ENCODE measurements around the gene SLC8A1. TPM values are rescaled to one million over a fixed set of nuclear protein-coding genes. Genes with fewer than 3 reads are reported as not detected.

Gene SLC8A1
- total RNA-seq, 1 donor from 2014 or later = 34.8 TPM

DNA sequence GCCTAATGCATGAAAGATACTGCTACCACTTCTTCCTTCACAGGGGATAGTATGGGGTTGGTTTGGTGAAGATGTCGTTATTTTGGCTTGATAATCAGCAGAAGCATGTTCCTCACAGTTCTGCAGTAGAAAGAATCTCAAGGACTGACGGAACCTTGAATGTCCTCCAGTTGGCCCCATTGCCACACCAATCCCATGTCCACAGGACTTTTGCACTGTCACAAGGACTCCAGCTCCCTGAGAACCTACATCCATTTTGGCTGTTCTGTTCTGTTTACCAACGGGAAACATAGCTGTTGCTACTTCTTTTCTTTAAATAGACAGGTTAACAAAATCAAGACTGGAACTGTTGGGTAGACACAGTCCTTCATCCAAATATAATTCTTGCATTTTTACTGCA, 270.0 kb downstream of the SLC8A1 start:
- no peaks in the 10 kb centered on the region for H3K79me2 ChIP-seq (ENCODE audit: insufficient read depth, low read length)
- DNase-seq (ENCODE audit: low read depth) (no peak), FAIRE-seq (no peak)
- no peaks in the 10 kb centered on the region for H4K20me1 ChIP-seq (ENCODE audit: insufficient read depth, low read length)
- no peaks in the 10 kb centered on the region for H3K9me3 ChIP-seq (ENCODE audit: insufficient read depth, low read depth, low read length)
- H3K4me1 ChIP-seq (ENCODE audit: insufficient read depth, low read length) = no peaks in the 10 kb centered on the region
- TF ChIP-seq, protein P1, sequence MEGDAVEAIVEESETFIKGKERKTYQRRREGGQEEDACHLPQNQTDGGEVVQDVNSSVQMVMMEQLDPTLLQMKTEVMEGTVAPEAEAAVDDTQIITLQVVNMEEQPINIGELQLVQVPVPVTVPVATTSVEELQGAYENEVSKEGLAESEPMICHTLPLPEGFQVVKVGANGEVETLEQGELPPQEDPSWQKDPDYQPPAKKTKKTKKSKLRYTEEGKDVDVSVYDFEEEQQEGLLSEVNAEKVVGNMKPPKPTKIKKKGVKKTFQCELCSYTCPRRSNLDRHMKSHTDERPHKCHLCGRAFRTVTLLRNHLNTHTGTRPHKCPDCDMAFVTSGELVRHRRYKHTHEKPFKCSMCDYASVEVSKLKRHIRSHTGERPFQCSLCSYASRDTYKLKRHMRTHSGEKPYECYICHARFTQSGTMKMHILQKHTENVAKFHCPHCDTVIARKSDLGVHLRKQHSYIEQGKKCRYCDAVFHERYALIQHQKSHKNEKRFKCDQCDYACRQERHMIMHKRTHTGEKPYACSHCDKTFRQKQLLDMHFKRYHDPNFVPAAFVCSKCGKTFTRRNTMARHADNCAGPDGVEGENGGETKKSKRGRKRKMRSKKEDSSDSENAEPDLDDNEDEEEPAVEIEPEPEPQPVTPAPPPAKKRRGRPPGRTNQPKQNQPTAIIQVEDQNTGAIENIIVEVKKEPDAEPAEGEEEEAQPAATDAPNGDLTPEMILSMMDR (IDR thresholded peaks at IDR 0.05; ENCODE audit: insufficient read depth, low read depth, low read length) = no peak
- no peak for TF ChIP-seq EZH2 (IDR thresholded peaks at IDR 0.05; ENCODE audit: insufficient read depth, low read length)
- no peaks in the 10 kb centered on the region for H3K36me3 Mint-ChIP-seq (ENCODE audit: low read depth, unreplicated experiment)
- H3K27me3 ChIP-seq (ENCODE audit: insufficient read depth, low read length) = no peaks in the 10 kb centered on the region
- H3K27ac Mint-ChIP-seq (ENCODE audit: unreplicated experiment) = no peak overlapping the region
- H3K27ac ChIP-seq (ENCODE audit: low read depth, low read length) = no peak overlapping the region
- no peak overlapping the region for H3K4me2 ChIP-seq (ENCODE audit: low read length)
- H3K4me1 Mint-ChIP-seq (ENCODE audit: low read depth, unreplicated experiment) = no peaks in the 10 kb centered on the region
- no peaks in the 10 kb centered on the region for H3K9me3 Mint-ChIP-seq (ENCODE audit: unreplicated experiment)
- H3K27me3 Mint-ChIP-seq (ENCODE audit: low read depth, unreplicated experiment) = no peaks in the 10 kb centered on the region
- H3K4me3 ChIP-seq (ENCODE audit: insufficient read depth, low read depth, low read length) = no peak overlapping the region
- H3K9ac ChIP-seq (ENCODE audit: low read length) = no peak overlapping the region
- no peak overlapping the region for H3K4me3 Mint-ChIP-seq (ENCODE audit: unreplicated experiment)
- H3K36me3 ChIP-seq (ENCODE audit: insufficient read depth, low read length) = no peaks in the 10 kb centered on the region
- H2AFZ ChIP-seq (ENCODE audit: low read depth, low read length) = no peak overlapping the region

DNA sequence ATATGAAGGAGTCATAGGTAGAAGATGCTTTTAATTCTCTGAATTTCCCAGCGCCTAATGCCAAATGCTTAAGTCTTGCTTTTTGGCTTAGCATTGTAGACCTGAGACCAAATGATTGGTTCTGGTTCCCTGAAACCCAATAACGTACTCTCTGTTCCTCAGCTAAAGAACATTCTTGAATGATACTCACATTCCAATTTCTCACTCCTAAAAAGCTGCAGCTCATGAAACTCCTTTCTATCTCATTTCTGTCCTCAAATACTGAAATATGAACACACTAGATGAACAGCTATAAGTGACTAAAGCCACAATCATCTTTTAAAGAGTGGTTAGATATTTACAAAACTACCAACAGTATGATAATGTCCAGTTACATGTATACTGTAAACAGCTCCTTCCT, 272.1 kb downstream of the SLC8A1 start:
- Histone ChIP-seq H2AFZ (ENCODE audit: low read depth, low read length) (no peak overlapping the region), H3K36me3 (ENCODE audit: insufficient read depth, low read length) (no peaks in the 10 kb centered on the region), H3K9me3 (ENCODE audit: insufficient read depth, low read depth, low read length) (no peaks in the 10 kb centered on the region), H4K20me1 (ENCODE audit: insufficient read depth, low read length) (no peaks in the 10 kb centered on the region), H3K4me1 (ENCODE audit: insufficient read depth, low read length) (no peaks in the 10 kb centered on the region), H3K79me2 (ENCODE audit: insufficient read depth, low read length) (no peaks in the 10 kb centered on the region), H3K27ac (ENCODE audit: low read depth, low read length) (no peak overlapping the region), H3K9ac (ENCODE audit: low read length) (no peak overlapping the region), H3K4me3 (ENCODE audit: insufficient read depth, low read depth, low read length) (no peak overlapping the region), H3K4me2 (ENCODE audit: low read length) (no peak overlapping the region), H3K27me3 (ENCODE audit: insufficient read depth, low read length) (no peaks in the 10 kb centered on the region)
- no peak for TF ChIP-seq EZH2 (IDR thresholded peaks at IDR 0.05; ENCODE audit: insufficient read depth, low read length)
- TF ChIP-seq, protein P1 (IDR thresholded peaks at IDR 0.05; ENCODE audit: insufficient read depth, low read depth, low read length) = no peak
- DNase-seq (ENCODE audit: low read depth) (no peak), FAIRE-seq (no peak)
- no peaks in the 10 kb centered on the region for H3K9me3 Mint-ChIP-seq (ENCODE audit: unreplicated experiment)
- no peaks in the 10 kb centered on the region for H3K27me3 Mint-ChIP-seq (ENCODE audit: low read depth, unreplicated experiment)
- no peak overlapping the region for H3K27ac Mint-ChIP-seq (ENCODE audit: unreplicated experiment)
- no peaks in the 10 kb centered on the region for H3K4me1 Mint-ChIP-seq (ENCODE audit: low read depth, unreplicated experiment)
- no peak overlapping the region for H3K4me3 Mint-ChIP-seq (ENCODE audit: unreplicated experiment)
- H3K36me3 Mint-ChIP-seq (ENCODE audit: low read depth, unreplicated experiment) = no peaks in the 10 kb centered on the region

DNA sequence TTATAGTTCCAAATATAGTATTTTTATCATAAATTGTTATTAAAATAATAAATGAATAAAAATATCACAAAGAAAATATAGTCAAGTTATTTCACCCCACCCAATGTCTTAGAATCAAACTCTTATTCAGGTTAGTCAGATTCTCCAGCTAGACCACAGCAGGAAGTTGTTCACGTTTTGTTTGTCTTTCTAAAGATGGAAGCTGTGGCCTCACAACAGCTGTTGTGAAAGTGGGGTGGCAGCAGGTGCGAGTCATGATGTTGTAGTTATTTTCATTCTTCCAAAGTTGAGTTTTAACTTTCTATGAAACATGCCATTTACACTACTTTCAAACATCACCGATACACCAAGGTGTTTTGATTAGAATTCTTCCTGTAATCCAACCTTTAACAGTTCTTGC, 272.9 kb downstream of the SLC8A1 start:
- FAIRE-seq = no peak
- no peaks in the 10 kb centered on the region for H3K36me3 ChIP-seq (ENCODE audit: insufficient read depth, low read length)

More for the DNA sequence above, 272.9 kb downstream of the SLC8A1 start:
- Mint-ChIP-seq H3K9me3 (ENCODE audit: unreplicated experiment) (no peaks in the 10 kb centered on the region), H3K4me3 (ENCODE audit: unreplicated experiment) (no peak overlapping the region), H3K4me1 (ENCODE audit: low read depth, unreplicated experiment) (no peaks in the 10 kb centered on the region), H3K36me3 (ENCODE audit: low read depth, unreplicated experiment) (no peaks in the 10 kb centered on the region), H3K27ac (ENCODE audit: unreplicated experiment) (no peak overlapping the region), H3K27me3 (ENCODE audit: low read depth, unreplicated experiment) (no peaks in the 10 kb centered on the region)
- no peaks in the 10 kb centered on the region for H3K79me2 ChIP-seq (ENCODE audit: insufficient read depth, low read length)
- TF ChIP-seq, protein P1 (IDR thresholded peaks at IDR 0.05; ENCODE audit: insufficient read depth, low read depth, low read length) = no peak
- TF ChIP-seq EZH2 (IDR thresholded peaks at IDR 0.05; ENCODE audit: insufficient read depth, low read length) = no peak
- no peak for DNase-seq (ENCODE audit: low read depth)
- no peaks in the 10 kb centered on the region for H4K20me1 ChIP-seq (ENCODE audit: insufficient read depth, low read length)
- H3K4me3 ChIP-seq (ENCODE audit: insufficient read depth, low read depth, low read length) = no peak overlapping the region
- H3K4me1 ChIP-seq (ENCODE audit: insufficient read depth, low read length) = no peaks in the 10 kb centered on the region
- no peak overlapping the region for H3K9ac ChIP-seq (ENCODE audit: low read length)
- no peaks in the 10 kb centered on the region for H3K9me3 ChIP-seq (ENCODE audit: insufficient read depth, low read depth, low read length)
- no peak overlapping the region for H2AFZ ChIP-seq (ENCODE audit: low read depth, low read length)
- no peak overlapping the region for H3K4me2 ChIP-seq (ENCODE audit: low read length)
- no peak overlapping the region for H3K27ac ChIP-seq (ENCODE audit: low read depth, low read length)
- no peaks in the 10 kb centered on the region for H3K27me3 ChIP-seq (ENCODE audit: insufficient read depth, low read length)

Data from astrocyte (in vitro differentiated cells and primary cell).